Transverse colon (tissue), 4 donors: ENCODE results near the gene AMN.

Experiments used
- EP300 ChIP-seq: sonication (generic); formaldehyde crosslinking; IDR thresholded peaks from one replicate; pipeline ENCODE4 v1.6.1; 2017; ENCODE audit warnings: antibody characterized with exemption, low read depth
- POLR2A ChIP-seq: fragments of 450-650 bp; IDR thresholded peaks from one replicate; pipeline ENCODE4 v1.6.1; 2016; ENCODE audit warnings: antibody characterized with exemption, mild to moderate bottlenecking, moderate library complexity
- POLR2AphosphoS5 ChIP-seq, 3 donors: sonication (generic); formaldehyde crosslinking; IDR thresholded peaks; one replicate each; pipeline ENCODE4 v1.6.1; 2016; ENCODE audit warnings: antibody characterized with exemption in 3 of 3
- TF ChIP-seq, protein P1 (sequence below), 5 experiments: fragments of 200-600 bp in 3 of 5; fragments of 450-650 bp in 2 of 5; sonication (generic) in 3 of 5; IDR thresholded peaks; 1 replicate in 2 of 5; 2 replicates in 3 of 5; pipeline ENCODE4 v1.5.1; 2016 to 2017; ENCODE audit warnings: antibody characterized with exemption in 5 of 5, inconsistent platforms in 3 of 5, mild to moderate bottlenecking in 2 of 5, moderate library complexity in 1 of 5

DNA sequence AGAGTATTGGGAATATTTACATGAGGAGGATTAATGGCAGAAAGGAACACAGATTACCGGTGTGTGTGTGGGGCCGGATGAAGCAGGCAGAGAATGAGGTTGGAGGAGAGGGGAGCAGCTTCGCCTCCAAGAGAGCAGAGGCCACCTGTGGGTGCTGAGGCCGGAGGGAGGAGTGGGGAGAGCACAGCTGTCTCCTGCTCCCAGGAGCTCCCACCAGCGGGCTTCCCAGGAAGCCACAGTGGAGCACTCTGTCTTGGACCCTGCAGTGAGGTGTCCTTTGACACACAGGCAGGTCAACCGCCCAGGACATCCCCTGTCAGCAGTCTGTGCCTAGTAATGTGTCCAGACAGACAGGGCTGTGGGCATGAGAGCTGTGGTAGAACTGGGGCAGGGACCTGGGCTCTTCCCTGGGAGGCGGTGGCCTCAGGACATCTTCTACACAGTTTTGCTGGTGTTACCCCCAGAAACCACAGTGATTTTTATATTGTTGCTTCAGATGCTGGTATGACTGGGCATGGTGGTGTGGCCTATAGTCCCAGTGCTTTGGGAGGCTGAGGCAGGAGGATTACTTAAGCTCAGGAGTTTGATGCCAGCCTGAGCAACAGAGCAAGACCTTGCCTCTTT is 18.5 kb upstream of the AMN start:
- TF ChIP-seq, protein P1, sequence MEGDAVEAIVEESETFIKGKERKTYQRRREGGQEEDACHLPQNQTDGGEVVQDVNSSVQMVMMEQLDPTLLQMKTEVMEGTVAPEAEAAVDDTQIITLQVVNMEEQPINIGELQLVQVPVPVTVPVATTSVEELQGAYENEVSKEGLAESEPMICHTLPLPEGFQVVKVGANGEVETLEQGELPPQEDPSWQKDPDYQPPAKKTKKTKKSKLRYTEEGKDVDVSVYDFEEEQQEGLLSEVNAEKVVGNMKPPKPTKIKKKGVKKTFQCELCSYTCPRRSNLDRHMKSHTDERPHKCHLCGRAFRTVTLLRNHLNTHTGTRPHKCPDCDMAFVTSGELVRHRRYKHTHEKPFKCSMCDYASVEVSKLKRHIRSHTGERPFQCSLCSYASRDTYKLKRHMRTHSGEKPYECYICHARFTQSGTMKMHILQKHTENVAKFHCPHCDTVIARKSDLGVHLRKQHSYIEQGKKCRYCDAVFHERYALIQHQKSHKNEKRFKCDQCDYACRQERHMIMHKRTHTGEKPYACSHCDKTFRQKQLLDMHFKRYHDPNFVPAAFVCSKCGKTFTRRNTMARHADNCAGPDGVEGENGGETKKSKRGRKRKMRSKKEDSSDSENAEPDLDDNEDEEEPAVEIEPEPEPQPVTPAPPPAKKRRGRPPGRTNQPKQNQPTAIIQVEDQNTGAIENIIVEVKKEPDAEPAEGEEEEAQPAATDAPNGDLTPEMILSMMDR (IDR thresholded peaks at IDR 0.05): no peak
- TF ChIP-seq POLR2A (no peak), POLR2AphosphoS5 (IDR thresholded peaks at IDR 0.05) (no peak), EP300 (no peak)
